ENCODE results near the gene GPRC5B.

Gene GPRC5B

GRCh38 chr16:19898924-19899604 lies 14.4 kb upstream of the GPRC5B start:
- peak; percentile 63 for DNase-seq (ENCODE audit: low read depth)

GRCh38 chr16:19898166-19898565 lies 13.5 kb upstream of the GPRC5B start:
- TF ChIP-seq, protein P1, sequence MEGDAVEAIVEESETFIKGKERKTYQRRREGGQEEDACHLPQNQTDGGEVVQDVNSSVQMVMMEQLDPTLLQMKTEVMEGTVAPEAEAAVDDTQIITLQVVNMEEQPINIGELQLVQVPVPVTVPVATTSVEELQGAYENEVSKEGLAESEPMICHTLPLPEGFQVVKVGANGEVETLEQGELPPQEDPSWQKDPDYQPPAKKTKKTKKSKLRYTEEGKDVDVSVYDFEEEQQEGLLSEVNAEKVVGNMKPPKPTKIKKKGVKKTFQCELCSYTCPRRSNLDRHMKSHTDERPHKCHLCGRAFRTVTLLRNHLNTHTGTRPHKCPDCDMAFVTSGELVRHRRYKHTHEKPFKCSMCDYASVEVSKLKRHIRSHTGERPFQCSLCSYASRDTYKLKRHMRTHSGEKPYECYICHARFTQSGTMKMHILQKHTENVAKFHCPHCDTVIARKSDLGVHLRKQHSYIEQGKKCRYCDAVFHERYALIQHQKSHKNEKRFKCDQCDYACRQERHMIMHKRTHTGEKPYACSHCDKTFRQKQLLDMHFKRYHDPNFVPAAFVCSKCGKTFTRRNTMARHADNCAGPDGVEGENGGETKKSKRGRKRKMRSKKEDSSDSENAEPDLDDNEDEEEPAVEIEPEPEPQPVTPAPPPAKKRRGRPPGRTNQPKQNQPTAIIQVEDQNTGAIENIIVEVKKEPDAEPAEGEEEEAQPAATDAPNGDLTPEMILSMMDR (conservative IDR thresholded peaks at IDR 0.05; ENCODE audit: control insufficient read depth, insufficient read depth, low read depth, low read length): no peak
- no peak for DNase-seq (ENCODE audit: low read depth)
- H3K4me3 ChIP-seq (ENCODE audit: control insufficient read depth, low read depth, low read length): no peak overlapping the region

More at GRCh38 chr16:19898924-19899604, 14.4 kb upstream of the GPRC5B start:
- TF ChIP-seq, protein P1 (conservative IDR thresholded peaks at IDR 0.05; ENCODE audit: control insufficient read depth, insufficient read depth, low read depth, low read length): peak; percentile 84
- H3K4me3 ChIP-seq (ENCODE audit: control insufficient read depth, low read depth, low read length): no peak overlapping the region

DNA sequence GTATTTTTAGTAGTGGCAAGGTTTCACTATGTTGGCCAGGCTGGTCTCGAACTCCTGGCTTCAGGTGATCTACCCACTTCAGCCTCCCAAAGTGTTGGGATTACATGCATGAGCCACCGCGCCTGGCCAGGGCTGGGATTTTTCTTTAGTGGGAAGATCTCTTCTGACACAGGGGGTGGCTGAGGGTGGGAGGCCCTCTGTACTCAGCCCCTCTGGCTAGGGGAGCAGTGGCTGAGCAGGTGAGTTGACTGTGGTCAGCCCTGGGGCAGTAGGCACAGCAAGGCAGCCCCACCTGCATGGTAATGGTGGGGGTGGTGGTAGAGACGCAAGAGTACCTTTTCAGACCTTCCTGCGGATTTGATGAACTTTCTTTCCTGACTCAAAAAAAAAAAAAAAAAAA lies 12.3 kb upstream of the GPRC5B start:
- DNase-seq (ENCODE audit: low read depth): no peak
- H3K4me3 ChIP-seq (ENCODE audit: control insufficient read depth, low read depth, low read length): no peak overlapping the region
- TF ChIP-seq, protein P1 (conservative IDR thresholded peaks at IDR 0.05; ENCODE audit: control insufficient read depth, insufficient read depth, low read depth, low read length): no peak

GRCh38 chr16:19894586-19894985 lies 9.9 kb upstream of the GPRC5B start:
- DNase-seq (ENCODE audit: low read depth): no peak
- H3K4me3 ChIP-seq (ENCODE audit: control insufficient read depth, low read depth, low read length): no peak overlapping the region
- TF ChIP-seq, protein P1 (conservative IDR thresholded peaks at IDR 0.05; ENCODE audit: control insufficient read depth, insufficient read depth, low read depth, low read length): no peak

- TF ChIP-seq, protein P1 (conservative IDR thresholded peaks at IDR 0.05; ENCODE audit: control insufficient read depth, insufficient read depth, low read depth, low read length): no peak
- no peak for DNase-seq (ENCODE audit: low read depth)
- no peak overlapping the region for H3K4me3 ChIP-seq (ENCODE audit: control insufficient read depth, low read depth, low read length)
These were observed 8.3 kb upstream of the GPRC5B start for GRCh38 chr16:19892902-19893301.

- TF ChIP-seq, protein P1 (conservative IDR thresholded peaks at IDR 0.05; ENCODE audit: control insufficient read depth, insufficient read depth, low read depth, low read length): no peak
- DNase-seq (ENCODE audit: low read depth): no peak
- no peak overlapping the region for H3K4me3 ChIP-seq (ENCODE audit: control insufficient read depth, low read depth, low read length)
These were observed 6.3 kb upstream of the GPRC5B start for GRCh38 chr16:19890901-19891300.

Data from fibroblast of mammary gland (primary cell).